AG10803 (cell line): ENCODE data around the gene POLR3A.

Experiments used
- DNase-seq: peaks from one replicate; pipeline ENCODE4 v3.0.0; 2010; ENCODE audit warnings: low read depth
- H3K4me3 ChIP-seq: 2 replicates; pipeline ENCODE4 v1.5.1; 2011; ENCODE audit warnings: mild to moderate bottlenecking, low read length, control low read depth
- CTCF ChIP-seq: conservative IDR thresholded peaks from 2 replicates; pipeline ENCODE4 v1.5.1; 2011; ENCODE audit warnings: mild to moderate bottlenecking, low read length, control low read depth, inconsistent platforms

POLR3A gene

GRCh38 chr10:77936697-77937567, 92.4 kb downstream of the POLR3A start:
- TF ChIP-seq CTCF, result no peak
- no peak for DNase-seq
- no peak overlapping the region for H3K4me3 ChIP-seq

DNA sequence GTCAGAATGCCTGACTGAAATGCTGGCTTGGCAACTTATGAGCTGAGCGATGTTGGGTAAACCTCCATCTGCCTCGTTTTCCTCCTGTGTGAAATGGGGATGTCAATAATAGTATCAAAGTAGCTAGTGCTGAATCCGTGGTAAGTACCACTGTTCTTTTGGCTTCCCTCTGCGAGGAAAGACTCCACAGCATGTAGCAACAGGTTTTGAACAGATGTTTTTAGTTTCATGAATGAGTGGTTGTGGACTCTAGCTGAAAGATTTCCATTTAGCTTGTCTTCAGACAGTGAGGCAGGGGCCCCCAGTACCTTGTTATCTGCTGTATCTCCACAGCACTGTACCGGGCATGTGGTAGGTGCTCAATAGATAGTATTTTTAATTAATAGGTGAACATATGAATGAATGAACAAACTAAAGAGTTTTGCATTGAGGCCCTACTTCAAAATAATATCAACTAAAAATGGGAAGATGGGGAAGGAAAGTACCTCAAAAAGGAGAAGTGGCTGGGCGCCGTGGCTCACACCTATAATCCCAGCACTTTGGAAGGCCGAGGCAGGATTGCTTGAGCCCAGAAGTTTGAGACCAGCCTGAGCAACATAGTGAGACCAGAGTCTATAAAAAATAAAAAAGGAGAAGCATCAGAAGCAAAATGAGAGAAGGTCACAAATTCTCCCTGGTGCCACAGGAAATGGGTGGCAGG, 97.1 kb downstream of the POLR3A start:
- H3K4me3 ChIP-seq, result no peak overlapping the region
- TF ChIP-seq CTCF, result no peak
- DNase-seq, result peak; percentile 48

- peak overlapping the region; percentile 85 for H3K4me3 ChIP-seq
- TF ChIP-seq CTCF, result no peak
- DNase-seq, result no peak
These were observed 101.7 kb downstream of the POLR3A start for GRCh38 chr10:77927402-77928246.

DNA sequence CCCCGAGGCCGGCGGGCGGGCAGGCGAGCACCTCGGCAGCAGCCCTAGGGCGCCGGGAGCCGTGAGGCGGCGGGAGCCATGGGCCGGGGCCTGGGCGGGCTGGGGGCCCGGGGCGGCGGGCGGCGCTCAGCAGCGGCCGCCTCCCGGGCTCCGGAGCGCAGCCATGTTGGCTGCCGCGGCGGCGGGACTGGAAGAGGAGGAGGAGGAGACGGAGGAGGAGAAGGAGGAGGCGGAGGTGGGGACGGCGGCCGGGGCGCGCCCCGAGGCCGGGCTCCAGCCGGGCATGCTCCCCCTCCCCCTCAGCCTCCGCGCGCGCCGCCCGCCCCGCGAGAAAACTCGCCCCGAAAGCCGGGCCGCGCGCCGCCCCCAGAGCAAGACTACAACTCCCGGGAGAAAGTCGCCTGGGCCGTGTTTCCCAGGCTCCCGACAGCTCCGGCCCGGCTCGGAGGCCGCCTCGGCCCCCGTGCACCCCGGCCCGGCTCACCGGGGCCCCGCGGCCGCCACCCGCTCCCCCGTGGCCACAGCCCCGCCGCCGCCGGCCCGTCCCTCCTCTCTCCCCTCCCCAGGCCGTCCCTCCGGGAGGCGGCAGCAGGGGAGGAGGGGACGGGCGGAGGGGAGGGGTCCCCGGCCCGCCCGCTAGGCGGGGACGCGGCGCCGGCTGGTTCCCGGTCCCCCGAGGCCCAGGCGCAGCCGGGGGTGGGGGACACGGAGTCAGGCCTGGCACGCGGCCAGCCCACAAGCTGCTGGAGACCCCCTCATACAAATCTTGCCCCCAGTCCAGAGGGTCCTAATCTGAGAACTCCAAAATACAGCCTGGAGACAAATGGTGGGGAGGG, 102.5 kb downstream of the POLR3A start, which contains the start of gene DLG5:
Gene DLG5 (minus strand): TSS at position 190 of the 836 bp plus-strand sequence. CDS start 235 bp downstream, outside the sequence.
- TF ChIP-seq CTCF, result no peak
- H3K4me3 ChIP-seq, result peak within 1 kb of the TSS; percentile 85
- DNase-seq, result peak; percentile 72

- peak overlapping the region; percentile 85 for H3K4me3 ChIP-seq
- no peak for DNase-seq
- no peak for TF ChIP-seq CTCF
These were observed 103.3 kb downstream of the POLR3A start for GRCh38 chr10:77925795-77926565.
